ENCODE data around the gene ATP5PO. TPM values are rescaled to one million over a fixed set of nuclear protein-coding genes. Genes with fewer than 3 reads are reported as not detected.

ATP5PO gene
- total RNA-seq, 4 donors from 2014 or later: 115 to 162 (median 139) TPM

DNA sequence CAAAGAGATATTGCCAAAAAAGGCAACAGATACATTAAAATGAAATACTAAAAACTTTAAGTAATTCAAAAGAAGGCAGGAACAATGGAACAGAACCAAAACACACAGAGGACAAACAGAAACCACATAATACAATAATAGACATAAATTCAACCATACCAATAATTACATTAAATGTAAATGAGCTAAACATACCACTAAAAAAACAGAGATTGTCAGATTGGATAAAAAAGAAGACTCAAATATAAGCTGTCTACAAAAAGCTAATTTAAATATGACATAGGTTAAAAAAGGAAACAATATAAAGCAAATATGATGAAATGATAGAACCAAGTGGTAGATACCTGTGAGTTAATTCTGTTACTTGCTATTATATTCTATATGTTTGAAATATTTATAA, 44.1 kb upstream of the ATP5PO start:
- intact Hi-C loops (cut with DNase I; ENCODE audit: low total_unique reads): no loop called here
- H3K4me3 ChIP-seq (ENCODE audit: low read depth, poor library complexity, severe bottlenecking): no peak overlapping the region
- TF ChIP-seq, protein P1, sequence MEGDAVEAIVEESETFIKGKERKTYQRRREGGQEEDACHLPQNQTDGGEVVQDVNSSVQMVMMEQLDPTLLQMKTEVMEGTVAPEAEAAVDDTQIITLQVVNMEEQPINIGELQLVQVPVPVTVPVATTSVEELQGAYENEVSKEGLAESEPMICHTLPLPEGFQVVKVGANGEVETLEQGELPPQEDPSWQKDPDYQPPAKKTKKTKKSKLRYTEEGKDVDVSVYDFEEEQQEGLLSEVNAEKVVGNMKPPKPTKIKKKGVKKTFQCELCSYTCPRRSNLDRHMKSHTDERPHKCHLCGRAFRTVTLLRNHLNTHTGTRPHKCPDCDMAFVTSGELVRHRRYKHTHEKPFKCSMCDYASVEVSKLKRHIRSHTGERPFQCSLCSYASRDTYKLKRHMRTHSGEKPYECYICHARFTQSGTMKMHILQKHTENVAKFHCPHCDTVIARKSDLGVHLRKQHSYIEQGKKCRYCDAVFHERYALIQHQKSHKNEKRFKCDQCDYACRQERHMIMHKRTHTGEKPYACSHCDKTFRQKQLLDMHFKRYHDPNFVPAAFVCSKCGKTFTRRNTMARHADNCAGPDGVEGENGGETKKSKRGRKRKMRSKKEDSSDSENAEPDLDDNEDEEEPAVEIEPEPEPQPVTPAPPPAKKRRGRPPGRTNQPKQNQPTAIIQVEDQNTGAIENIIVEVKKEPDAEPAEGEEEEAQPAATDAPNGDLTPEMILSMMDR (IDR thresholded peaks at IDR 0.05): no peak
- TF ChIP-seq POLR2A (IDR thresholded peaks at IDR 0.05): no peak
- no peak for DNase-seq (ENCODE audit: low spot score in 2 of 2)

GRCh38 chr21:33954395-33954794, 38.8 kb upstream of the ATP5PO start:
- no peak for TF ChIP-seq POLR2A (IDR thresholded peaks at IDR 0.05)
- TF ChIP-seq, protein P1 (IDR thresholded peaks at IDR 0.05): no peak
- DNase-seq (ENCODE audit: low spot score in 2 of 2): no peak
- no peak overlapping the region for H3K4me3 ChIP-seq (ENCODE audit: low read depth, poor library complexity, severe bottlenecking)
- intact Hi-C loops (cut with DNase I; ENCODE audit: low total_unique reads): no loop called here
- 94 to 98% methylated on average over 2 of the region's 2 CpGs for WGBS, 2 donors

DNA sequence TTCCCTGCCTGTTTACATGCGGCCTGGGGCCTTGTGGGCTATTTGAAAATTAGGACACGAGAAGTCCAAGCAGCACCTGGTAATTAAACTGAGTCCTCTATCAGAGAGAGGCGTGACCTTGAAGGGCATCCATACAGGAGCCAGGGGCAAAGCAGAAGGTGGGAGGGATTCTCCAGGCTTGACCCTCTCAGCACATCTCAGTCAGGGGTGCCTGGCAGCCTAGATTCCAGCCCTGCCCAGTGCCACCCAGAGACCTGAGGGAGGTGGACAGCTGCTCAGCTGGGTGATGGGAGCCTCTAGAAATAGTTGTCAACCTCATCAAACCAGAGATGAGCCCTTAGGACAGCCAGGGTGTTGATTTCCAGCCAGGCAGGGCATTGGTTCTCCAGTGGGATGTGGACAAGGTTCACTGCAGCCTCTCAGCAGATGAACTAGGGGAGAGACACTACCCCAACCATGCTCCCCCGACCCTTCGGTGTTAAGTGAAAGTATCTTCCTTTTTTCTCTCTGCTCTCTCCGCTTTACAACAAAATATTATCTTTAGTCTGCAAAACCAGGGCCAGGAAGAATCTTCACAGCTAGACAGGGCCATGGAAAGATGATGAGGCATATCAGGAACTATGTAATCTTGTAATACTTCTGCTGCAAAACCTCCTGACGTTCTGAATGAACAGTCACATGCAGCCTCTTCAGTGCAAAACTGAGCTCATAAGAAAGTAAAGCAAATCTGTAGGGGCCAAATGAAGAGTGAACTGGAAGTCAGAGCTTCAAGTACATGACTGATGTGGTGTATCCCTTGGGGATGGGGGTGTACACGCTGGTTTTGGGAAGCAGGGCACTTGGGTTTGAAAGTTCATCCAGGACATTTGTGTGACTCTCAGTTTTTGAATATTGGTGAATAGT, 35.9 kb upstream of the ATP5PO start:
- WGBS, 2 donors: 82 to 85% methylated on average over 8 of the region's 8 CpGs
- intact Hi-C loops (cut with DNase I; ENCODE audit: low total_unique reads): no loop called here
- DNase-seq (ENCODE audit: low spot score in 2 of 2): no peak
- TF ChIP-seq, protein P1 (IDR thresholded peaks at IDR 0.05): no peak
- no peak for TF ChIP-seq POLR2A (IDR thresholded peaks at IDR 0.05)
- no peak overlapping the region for H3K4me3 ChIP-seq (ENCODE audit: low read depth, poor library complexity, severe bottlenecking)

GRCh38 chr21:33950431-33951079, 35.0 kb upstream of the ATP5PO start:
- intact Hi-C loops (cut with DNase I; ENCODE audit: low total_unique reads): no loop called here
- H3K4me3 ChIP-seq (ENCODE audit: low read depth, poor library complexity, severe bottlenecking): no peak overlapping the region
- no peak for DNase-seq (ENCODE audit: low spot score in 2 of 2)
- TF ChIP-seq POLR2A (IDR thresholded peaks at IDR 0.05): no peak
- TF ChIP-seq, protein P1 (IDR thresholded peaks at IDR 0.05): no peak
- WGBS, 2 donors: 81 to 85% methylated on average over 10 of the region's 10 CpGs

DNA sequence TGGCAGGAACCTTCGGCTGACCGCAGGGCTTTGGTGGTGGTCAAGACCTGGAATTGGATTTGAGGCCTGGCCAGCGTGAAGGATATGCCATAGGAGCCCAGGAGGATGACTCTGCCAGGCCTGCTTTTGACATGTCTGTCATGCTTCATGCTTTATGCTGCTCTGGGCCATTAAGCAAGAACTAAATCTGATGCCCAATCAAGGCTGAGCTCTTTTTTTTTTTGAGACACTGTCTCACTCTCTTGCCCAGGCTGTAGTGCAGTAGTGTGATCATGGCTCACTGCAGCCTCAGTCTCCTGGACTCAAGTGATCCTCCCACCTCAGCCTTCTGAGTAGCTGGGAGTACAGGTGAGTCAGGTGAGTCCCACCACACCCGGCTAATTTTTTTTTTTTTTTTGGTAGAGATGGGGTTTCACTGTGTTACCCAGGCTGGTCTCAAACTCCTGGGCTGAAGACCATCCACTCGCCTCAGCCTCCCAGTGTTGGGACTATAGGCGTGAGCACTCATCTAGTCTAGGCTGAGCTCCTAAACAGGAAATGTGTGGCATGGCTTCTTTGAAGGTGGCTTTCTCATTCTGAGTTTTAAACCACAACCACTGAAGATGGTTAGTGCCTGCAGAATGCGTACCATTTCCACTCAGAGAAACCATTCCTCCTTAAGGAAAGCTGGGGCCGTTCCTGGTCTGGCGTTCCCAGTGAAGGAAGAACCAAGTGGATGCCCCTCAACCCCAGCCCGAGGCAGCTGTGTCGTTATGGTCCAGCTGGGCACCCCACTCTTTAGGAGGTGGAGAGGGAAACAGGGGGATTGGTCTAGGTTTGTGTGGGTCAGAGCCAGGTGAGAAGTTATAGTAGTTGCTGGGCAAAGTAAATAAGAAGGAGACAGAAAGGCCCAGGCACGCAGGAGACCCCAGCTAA, 34.2 kb upstream of the ATP5PO start:
- DNase-seq (ENCODE audit: low spot score in 2 of 2): no peak
- no peak overlapping the region for H3K4me3 ChIP-seq (ENCODE audit: low read depth, poor library complexity, severe bottlenecking)
- 93 to 96% methylated on average over 12 of the region's 12 CpGs for WGBS, 2 donors
- TF ChIP-seq, protein P1 (IDR thresholded peaks at IDR 0.05): no peak
- no peak for TF ChIP-seq POLR2A (IDR thresholded peaks at IDR 0.05)
- intact Hi-C loops (cut with DNase I; ENCODE audit: low total_unique reads): no loop called here
